GM21717 (cell line): Measurements from ENCODE around the gene SMR3A.

Source experiments
- ATAC-seq: cut with Tn5 transposase; IDR thresholded peaks from one replicate; pipeline ENCODE4 v1.9.1; 2021; ENCODE audit warnings: mild to moderate bottlenecking, moderate library complexity; ENCODE audit not compliant: unreplicated experiment

The SMR3A gene

GRCh38 chr4:70360460-70360859, at the start of gene SMR3A:
SMR3A (plus strand) TSS chr4:70360760; CDS start chr4:70362116, 1,356 bp downstream.
- ATAC-seq = no peak

- no peak for ATAC-seq
Measured at GRCh38 chr4:70313736-70314135, 46.8 kb upstream of the SMR3A start.

- ATAC-seq = peak; percentile 59
Measured at GRCh38 chr4:70315928-70316327, 44.6 kb upstream of the SMR3A start.

GRCh38 chr4:70326052-70326451, 34.5 kb upstream of the SMR3A start:
- no peak for ATAC-seq

GRCh38 chr4:70334681-70335080, 25.9 kb upstream of the SMR3A start, which contains the start of gene CABS1:
CABS1 (plus strand) TSS chr4:70334981; CDS start chr4:70335040, 59 bp downstream.
- ATAC-seq = no peak

- ATAC-seq = no peak
Measured at GRCh38 chr4:70336043-70336442, 24.5 kb upstream of the SMR3A start.

GRCh38 chr4:70337886-70338420, 22.6 kb upstream of the SMR3A start:
- ATAC-seq = no peak

GRCh38 chr4:70356185-70356584, 4.4 kb upstream of the SMR3A start:
- no peak for ATAC-seq

GRCh38 chr4:70359115-70359661, 1.4 kb upstream of the SMR3A start:
- no peak for ATAC-seq

- ATAC-seq = no peak
Measured at GRCh38 chr4:70364002-70364401, 3.4 kb downstream of the SMR3A start.

GRCh38 chr4:70365479-70365878, 4.9 kb downstream of the SMR3A start:
- no peak for ATAC-seq

- ATAC-seq = no peak
Measured at GRCh38 chr4:70367813-70368212, 7.3 kb downstream of the SMR3A start.

- no peak for ATAC-seq
Measured at GRCh38 chr4:70371987-70372386, 11.4 kb downstream of the SMR3A start.

- no peak for ATAC-seq
Measured at GRCh38 chr4:70372760-70373159, 12.2 kb downstream of the SMR3A start.

GRCh38 chr4:70380578-70380977, 20.0 kb downstream of the SMR3A start:
- no peak for ATAC-seq

- ATAC-seq = no peak
Measured at GRCh38 chr4:70382691-70383181, 22.2 kb downstream of the SMR3A start, which contains the start of gene SMR3B. SMR3B (plus strand) TSS chr4:70383131; CDS start chr4:70384511, 1,380 bp downstream.

GRCh38 chr4:70392057-70392776, 31.7 kb downstream of the SMR3A start:
- peak; percentile 49 for ATAC-seq

- no peak for ATAC-seq
Measured at GRCh38 chr4:70397580-70397979, 37.0 kb downstream of the SMR3A start, which contains the start of gene OPRPN. OPRPN (plus strand) TSS chr4:70397940; CDS start chr4:70399286, 1,346 bp downstream.

- no peak for ATAC-seq
Measured at GRCh38 chr4:70399319-70399718, 38.8 kb downstream of the SMR3A start.

- no peak for ATAC-seq
Measured at GRCh38 chr4:70402762-70403161, 42.2 kb downstream of the SMR3A start.

- no peak for ATAC-seq
Measured at GRCh38 chr4:70405765-70406164, 45.2 kb downstream of the SMR3A start.
